ENCODE results near the gene SORBS2.

DNA sequence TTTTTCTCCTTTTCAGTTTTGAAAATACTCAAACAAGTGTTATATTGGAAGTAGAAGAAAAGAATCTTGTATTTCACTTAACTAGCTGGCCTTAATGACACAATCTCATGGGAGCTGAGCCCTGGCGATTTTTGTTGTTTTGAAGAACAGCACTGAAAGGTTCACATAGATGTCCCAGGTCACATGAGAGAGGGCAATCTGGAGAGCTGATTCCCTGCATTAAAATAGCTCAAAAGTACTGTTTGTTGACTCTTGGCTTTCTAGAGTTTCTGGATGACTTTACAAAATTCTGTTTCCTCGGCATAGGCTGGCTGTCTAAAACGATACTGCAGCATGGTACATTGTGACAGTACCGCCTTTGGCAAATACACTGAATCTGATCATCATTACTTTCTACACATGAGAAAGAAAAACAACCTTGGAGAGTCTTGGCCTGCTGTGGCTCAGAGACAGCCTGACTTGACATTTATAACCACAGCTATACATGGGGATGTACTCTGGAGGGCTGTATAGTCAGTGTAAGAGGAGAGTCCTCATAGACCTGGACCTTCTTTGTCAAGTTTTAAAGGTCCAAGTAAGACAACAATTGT, 156.9 kb downstream of the SORBS2 start:
- TF ChIP-seq CTCF (IDR thresholded peaks at IDR 0.05; ENCODE audit: low read depth, low read length) (no peak), POLR2A (IDR thresholded peaks at IDR 0.05; ENCODE audit: extremely low read depth, insufficient read length) (no peak), MYC (IDR thresholded peaks at IDR 0.05; ENCODE audit: low read depth, low read length) (no peak)

Data from NB4 (cell line).